Breast epithelium (tissue), 4 donors: ENCODE results near the gene CCDC127. TPM values are rescaled to one million over a fixed set of nuclear protein-coding genes. Genes with fewer than 3 reads are reported as not detected.

Experiments
- DNase-seq, 2 donors: peaks; one replicate each; pipeline ENCODE4 v3.0.0-alpha.2; 2019; ENCODE audit warnings: low spot score in 2 of 2
- H3K27ac ChIP-seq, 2 donors: fragments of 200-600 bp; sonication (generic) in 1 of 2; one replicate each; pipeline ENCODE4 v1.5.1; 2016 to 2019; ENCODE audit warnings: mild to moderate bottlenecking in 1 of 2
- H3K27me3 ChIP-seq, 2 donors: fragments of 200-600 bp; sonication (generic) in 1 of 2; one replicate each; pipeline versions ENCODE4 v1.5.1 to v1.6.0; 2017 to 2019; ENCODE audit warnings: control low read depth in 1 of 2, mild to moderate bottlenecking in 1 of 2
- H3K36me3 ChIP-seq: fragments of 200-600 bp; one replicate; pipeline ENCODE4 v1.5.1; 2019
- H3K4me1 ChIP-seq, 2 donors: fragments of 200-600 bp; sonication (generic); one replicate each; pipeline ENCODE4 v1.5.1; 2016 to 2019; ENCODE audit warnings: control low read depth in 1 of 2
- H3K4me3 ChIP-seq, 3 donors: fragments of 200-600 bp; sonication (generic); 1 replicate in 2 of 3; 2 replicates in 1 of 3; pipeline ENCODE4 v1.5.1; 2016 to 2019; ENCODE audit warnings: mild to moderate bottlenecking in 3 of 3, moderate library complexity in 2 of 3
- H3K9me3 ChIP-seq, 2 donors: fragments of 200-600 bp; sonication (generic) in 1 of 2; one replicate each; pipeline ENCODE4 v1.5.1; 2016 to 2019; ENCODE audit warnings: control low read depth in 1 of 2
- POLR2A ChIP-seq: fragments of 450-650 bp; IDR thresholded peaks from one replicate; pipeline ENCODE4 v1.6.1; 2016; ENCODE audit warnings: antibody characterized with exemption, mild to moderate bottlenecking, moderate library complexity
- POLR2AphosphoS5 ChIP-seq, 3 donors: sonication (generic); formaldehyde crosslinking; IDR thresholded peaks; one replicate each; pipeline ENCODE4 v1.6.1; 2017; ENCODE audit warnings: antibody characterized with exemption in 3 of 3
- intact Hi-C: fragments of 100-400 bp; cut with DNase I; formaldehyde crosslinking; loops from one replicate; pipeline ENCODE4 v1.15.1; 2023; ENCODE audit warnings: low total_unique reads
- total RNA-seq, 3 donors: library from RNA; depleted of rRNA; stranded (reverse); fragments of >200 nt; gene quantifications; one replicate each; pipeline ENCODE4 v1.1.0, GENCODE V29; 2016
- TF ChIP-seq, protein P1 (sequence below), 3 donors: fragments of 450-650 bp; IDR thresholded peaks; one replicate each; pipeline ENCODE4 v1.5.1; 2016 to 2017; ENCODE audit warnings: antibody characterized with exemption in 3 of 3, mild to moderate bottlenecking in 3 of 3, moderate library complexity in 3 of 3

The CCDC127 gene
- total RNA-seq, 3 donors from 2014 or later: 5.0 to 5.6 (median 5.3) TPM

DNA sequence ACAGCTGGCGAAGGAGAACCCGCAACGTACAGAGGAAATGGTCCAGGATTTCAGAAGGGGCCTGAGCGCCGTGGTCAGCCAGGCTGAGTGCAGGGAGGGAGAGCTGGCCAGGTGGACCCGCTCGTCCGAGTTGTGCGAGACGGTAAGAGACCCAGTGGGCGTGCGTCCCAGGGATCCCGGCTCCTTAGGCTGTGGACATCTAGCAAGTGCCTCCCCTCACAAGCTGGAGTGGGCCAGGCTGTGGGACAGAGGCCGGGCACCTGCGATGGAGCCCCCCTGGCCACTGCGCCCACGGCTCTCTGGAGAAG, 56.2 kb downstream of the CCDC127 start:
- no peaks in the 10 kb centered on the region for H3K27me3 ChIP-seq
- DNase-seq: peak in 1 of 2 donors; percentile 43
- no peaks in the 10 kb centered on the region for H3K36me3 ChIP-seq
- intact Hi-C loops: no loop called here
- no peaks in the 10 kb centered on the region for H3K9me3 ChIP-seq
- no peak overlapping the region for H3K4me3 ChIP-seq
- H3K27ac ChIP-seq: no peak overlapping the region
- no peaks in the 10 kb centered on the region for H3K4me1 ChIP-seq
- TF ChIP-seq POLR2A: no peak
- TF ChIP-seq POLR2AphosphoS5 (IDR thresholded peaks at IDR 0.05): no peak
- TF ChIP-seq, protein P1, sequence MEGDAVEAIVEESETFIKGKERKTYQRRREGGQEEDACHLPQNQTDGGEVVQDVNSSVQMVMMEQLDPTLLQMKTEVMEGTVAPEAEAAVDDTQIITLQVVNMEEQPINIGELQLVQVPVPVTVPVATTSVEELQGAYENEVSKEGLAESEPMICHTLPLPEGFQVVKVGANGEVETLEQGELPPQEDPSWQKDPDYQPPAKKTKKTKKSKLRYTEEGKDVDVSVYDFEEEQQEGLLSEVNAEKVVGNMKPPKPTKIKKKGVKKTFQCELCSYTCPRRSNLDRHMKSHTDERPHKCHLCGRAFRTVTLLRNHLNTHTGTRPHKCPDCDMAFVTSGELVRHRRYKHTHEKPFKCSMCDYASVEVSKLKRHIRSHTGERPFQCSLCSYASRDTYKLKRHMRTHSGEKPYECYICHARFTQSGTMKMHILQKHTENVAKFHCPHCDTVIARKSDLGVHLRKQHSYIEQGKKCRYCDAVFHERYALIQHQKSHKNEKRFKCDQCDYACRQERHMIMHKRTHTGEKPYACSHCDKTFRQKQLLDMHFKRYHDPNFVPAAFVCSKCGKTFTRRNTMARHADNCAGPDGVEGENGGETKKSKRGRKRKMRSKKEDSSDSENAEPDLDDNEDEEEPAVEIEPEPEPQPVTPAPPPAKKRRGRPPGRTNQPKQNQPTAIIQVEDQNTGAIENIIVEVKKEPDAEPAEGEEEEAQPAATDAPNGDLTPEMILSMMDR (IDR thresholded peaks at IDR 0.05): no peak

DNA sequence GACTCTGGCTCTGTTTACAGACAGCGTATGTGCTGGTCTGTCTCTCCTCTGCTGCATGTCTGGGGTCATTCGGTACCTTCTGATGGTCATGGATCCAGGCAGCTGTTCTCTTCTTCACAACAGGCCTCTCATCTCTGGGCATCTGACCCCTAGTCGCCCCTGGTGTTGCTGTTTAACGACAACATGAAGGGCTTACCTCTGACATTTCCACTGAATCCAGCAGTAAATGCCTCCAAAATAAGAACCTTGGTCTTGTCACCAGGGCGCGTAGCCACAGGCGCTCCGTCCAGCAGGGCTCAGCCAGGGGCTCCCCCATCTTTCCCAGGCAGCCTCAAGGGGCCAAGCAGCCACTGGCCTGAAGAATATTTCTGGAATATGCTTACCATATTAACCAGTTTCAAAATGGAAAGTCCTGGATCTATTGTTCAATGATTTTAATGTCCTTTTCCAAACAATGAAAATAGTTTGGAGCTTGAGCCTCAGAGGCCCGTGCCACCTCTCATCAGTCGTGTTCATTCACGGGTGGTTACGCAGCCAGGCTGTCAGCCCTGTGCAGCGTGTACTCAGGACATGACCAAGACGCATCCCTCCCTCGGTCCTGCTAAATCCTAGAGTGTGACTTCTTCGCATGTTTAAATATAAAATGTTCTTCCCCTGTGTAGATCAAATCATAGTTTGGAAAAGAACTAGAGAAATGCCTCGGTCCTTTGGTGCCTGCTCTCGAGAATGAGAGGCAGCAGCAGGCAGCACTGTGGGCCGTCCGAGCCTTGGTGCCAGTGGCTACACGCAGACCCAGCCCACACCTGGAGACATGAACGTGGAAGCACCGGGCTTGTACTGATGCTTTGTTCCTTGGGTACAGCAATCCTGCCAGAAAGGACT, 56.8 kb downstream of the CCDC127 start:
- Histone ChIP-seq H3K27me3 (no peaks in the 10 kb centered on the region), H3K4me3 (no peak overlapping the region), H3K9me3 (no peaks in the 10 kb centered on the region), H3K36me3 (no peaks in the 10 kb centered on the region), H3K27ac (no peak overlapping the region), H3K4me1 (no peaks in the 10 kb centered on the region)
- intact Hi-C loops: no loop called here
- DNase-seq: peak in 1 of 2 donors; percentile 38
- TF ChIP-seq, protein P1 (IDR thresholded peaks at IDR 0.05): no peak
- no peak for TF ChIP-seq POLR2A
- no peak for TF ChIP-seq POLR2AphosphoS5 (IDR thresholded peaks at IDR 0.05)

DNA sequence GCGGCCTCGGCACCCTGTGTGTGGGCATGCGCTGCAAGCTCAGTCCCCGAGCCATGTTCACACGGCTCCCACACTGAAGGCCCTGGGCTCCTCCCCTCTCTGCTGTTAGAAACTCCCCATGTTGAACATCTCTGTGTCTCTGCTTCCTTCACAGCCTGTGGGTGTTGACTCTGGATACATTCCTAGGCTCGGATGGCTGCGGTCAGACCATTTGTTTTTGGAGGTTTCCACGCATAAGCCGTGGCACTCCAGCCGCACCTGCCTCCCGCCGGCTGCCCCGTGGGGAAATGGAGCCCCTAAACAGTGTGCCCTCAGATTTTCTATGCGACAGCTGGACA, 57.8 kb downstream of the CCDC127 start:
- peak overlapping the region in 1 of 3 donors; percentile 28 for H3K4me3 ChIP-seq
- no peaks in the 10 kb centered on the region for H3K9me3 ChIP-seq
- DNase-seq: peak; percentile 40 to 64
- no peak overlapping the region for H3K27ac ChIP-seq
- no peak for TF ChIP-seq POLR2A
- TF ChIP-seq, protein P1 (IDR thresholded peaks at IDR 0.05): no peak
- TF ChIP-seq POLR2AphosphoS5 (IDR thresholded peaks at IDR 0.05): no peak
- intact Hi-C loops: no loop called here
- no peaks in the 10 kb centered on the region for H3K27me3 ChIP-seq
- no peaks in the 10 kb centered on the region for H3K36me3 ChIP-seq
- no peaks in the 10 kb centered on the region for H3K4me1 ChIP-seq

DNA sequence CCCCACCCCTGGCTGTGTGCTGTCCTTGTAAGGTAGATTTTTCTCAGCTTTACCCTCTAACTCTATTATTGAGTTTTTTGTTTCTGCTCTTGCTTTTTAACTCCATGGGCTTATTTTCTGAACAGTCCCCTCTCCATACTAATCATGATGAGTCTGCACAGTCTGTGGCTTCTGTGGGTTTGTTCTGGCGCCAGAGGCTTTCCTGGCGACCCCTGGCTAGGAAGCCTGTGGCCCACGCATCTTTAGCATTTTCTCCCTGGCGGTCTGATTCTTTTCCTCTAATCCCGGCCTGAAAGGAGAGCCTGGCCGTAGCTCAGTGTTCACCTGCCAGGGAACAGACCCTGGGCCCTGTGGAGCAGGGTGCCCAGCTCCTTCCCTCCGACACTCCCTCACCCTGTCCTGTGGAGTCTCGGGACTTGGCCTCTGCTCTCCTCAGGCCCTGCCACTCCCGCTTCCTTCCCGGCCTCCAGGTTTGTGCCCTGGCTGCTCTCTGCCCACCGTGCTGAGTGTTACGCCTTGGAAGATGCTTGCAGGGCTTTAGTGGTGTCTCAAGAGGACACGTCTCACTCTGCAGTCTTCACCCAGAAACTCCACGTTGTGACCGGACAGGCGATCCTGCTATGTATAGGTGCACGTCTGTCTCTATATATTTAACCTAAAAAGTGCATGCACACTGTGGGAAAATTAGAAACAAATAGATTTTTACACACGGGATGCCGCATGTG, 58.3 kb downstream of the CCDC127 start:
- DNase-seq: no peak
- no peaks in the 10 kb centered on the region for H3K27me3 ChIP-seq

More for the DNA sequence above, 58.3 kb downstream of the CCDC127 start:
- H3K27ac ChIP-seq: no peak overlapping the region
- no peaks in the 10 kb centered on the region for H3K36me3 ChIP-seq
- peak overlapping the region in 1 of 3 donors; percentile 28 for H3K4me3 ChIP-seq
- intact Hi-C loops: no loop called here
- H3K4me1 ChIP-seq: no peaks in the 10 kb centered on the region
- H3K9me3 ChIP-seq: no peaks in the 10 kb centered on the region
- no peak for TF ChIP-seq POLR2AphosphoS5 (IDR thresholded peaks at IDR 0.05)
- no peak for TF ChIP-seq POLR2A
- TF ChIP-seq, protein P1 (IDR thresholded peaks at IDR 0.05): no peak
